GM19025 (cell line): ENCODE measurements around the gene SH3PXD2B.
"Not testable (repeated sequence)": the region's sequence is repeated elsewhere in the genome, so short reads cannot be mapped to it uniquely, and the experiment has no call there.

Experiments
- ATAC-seq: cut with Tn5 transposase; IDR thresholded peaks from one replicate; pipeline ENCODE4 v1.9.1; 2021; ENCODE audit warnings: mild to moderate bottlenecking, low read depth, moderate library complexity; ENCODE audit not compliant: unreplicated experiment

SH3PXD2B gene

GRCh38 chr5:172403817-172404216 is 50.5 kb downstream of the SH3PXD2B start:
- no peak for ATAC-seq

DNA sequence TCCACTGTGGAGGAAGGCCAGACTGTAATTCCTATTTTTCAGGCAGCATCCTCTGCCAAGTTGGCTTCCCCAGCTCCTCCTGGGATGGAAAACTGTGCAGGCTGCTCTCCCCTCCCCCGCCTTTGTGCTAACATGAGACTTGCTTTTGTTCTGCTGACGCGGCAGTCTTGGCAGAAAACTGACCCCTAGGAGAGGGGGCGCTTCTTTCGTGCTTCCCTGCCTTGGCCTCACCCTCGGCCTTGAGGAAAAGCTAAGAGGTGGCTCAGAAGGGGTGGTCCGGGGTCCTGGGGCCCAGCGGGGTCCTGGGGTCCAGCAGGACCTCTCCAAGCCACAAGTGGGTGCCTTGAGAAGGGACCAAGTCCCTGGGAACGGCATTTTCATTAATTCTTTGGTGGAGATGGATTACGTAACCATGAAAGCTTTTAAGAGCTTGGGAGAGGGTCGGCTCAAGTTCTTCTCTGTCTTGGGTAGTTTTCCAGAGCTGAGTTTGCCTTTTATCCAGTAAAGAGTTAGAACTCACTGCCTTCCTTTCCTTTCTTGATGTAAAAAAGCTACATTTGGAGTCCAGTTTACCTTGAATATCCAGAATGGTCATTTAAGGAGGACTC is 51.0 kb downstream of the SH3PXD2B start:
- no peak for ATAC-seq

GRCh38 chr5:172402531-172403188 is 51.7 kb downstream of the SH3PXD2B start:
- no peak for ATAC-seq

DNA sequence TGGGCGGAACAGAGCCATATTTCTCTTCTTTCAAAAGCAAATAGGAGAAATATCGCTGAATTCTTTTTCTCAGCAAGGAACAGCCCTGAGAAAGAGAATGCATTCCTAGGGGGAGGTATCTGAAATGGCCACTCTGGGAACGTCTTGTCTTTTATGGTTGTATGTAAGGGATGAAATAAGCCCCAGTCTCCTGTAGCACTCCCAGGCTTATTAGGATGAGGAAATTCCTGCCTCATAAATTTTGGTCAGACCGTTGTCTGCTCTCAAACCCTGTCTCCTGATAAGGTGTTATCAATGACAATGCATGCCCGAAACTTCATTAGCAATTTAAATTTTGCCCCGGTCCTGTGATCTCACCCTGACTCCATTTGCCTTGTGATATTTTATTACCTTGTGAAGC is 52.3 kb downstream of the SH3PXD2B start:
- not testable (repeated sequence) for ATAC-seq

GRCh38 chr5:172399826-172400225 is 54.5 kb downstream of the SH3PXD2B start:
- ATAC-seq: no peak

DNA sequence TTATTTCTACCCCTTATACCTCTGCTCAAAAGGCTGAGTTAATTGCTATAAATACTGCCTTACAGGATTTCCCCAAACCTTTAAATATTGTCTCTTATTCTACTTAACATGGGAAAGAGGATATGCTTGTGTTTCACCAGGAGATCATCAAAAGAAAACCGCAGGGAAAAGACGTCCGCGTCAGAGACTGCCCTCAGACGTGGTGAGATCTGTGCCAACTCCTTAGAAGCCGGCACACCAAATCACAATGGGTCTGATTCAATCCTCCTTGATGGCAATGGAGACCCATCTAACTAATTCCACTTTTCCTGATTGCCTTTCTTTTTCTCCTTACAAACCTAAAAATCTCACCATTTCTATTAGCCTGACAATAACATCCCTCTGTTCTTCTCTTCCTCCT is 55.0 kb downstream of the SH3PXD2B start:
- ATAC-seq: no peak

DNA sequence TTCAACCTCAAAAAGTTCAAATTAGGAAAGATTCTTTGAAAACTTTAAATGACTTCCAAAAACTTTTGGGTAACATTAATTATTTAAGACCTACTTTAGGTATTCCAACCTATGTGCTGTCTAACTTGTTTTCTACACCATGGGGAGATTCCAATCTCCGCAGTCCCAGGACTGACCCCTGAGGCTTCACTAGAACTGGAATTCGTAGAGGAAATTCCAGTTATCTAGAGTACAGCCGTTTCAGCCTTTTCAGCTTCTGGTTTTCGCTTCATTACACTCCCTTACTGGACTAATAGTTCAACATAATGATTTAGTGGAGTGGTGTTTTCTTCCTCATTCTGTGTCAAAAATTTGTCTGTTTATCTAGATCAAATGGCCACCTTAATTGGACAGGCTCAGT is 55.7 kb downstream of the SH3PXD2B start:
- ATAC-seq: not testable (repeated sequence)

GRCh38 chr5:172396994-172397393 is 57.3 kb downstream of the SH3PXD2B start:
- ATAC-seq: not testable (repeated sequence)

- ATAC-seq: no peak
Observed at GRCh38 chr5:172396220-172396619, 58.1 kb downstream of the SH3PXD2B start.

- ATAC-seq: no peak
Observed at GRCh38 chr5:172395483-172395882, 58.8 kb downstream of the SH3PXD2B start.

- ATAC-seq: no peak
Observed at GRCh38 chr5:172389578-172390112, 64.7 kb downstream of the SH3PXD2B start.

GRCh38 chr5:172388246-172388733 is 66.0 kb downstream of the SH3PXD2B start:
- ATAC-seq: no peak

DNA sequence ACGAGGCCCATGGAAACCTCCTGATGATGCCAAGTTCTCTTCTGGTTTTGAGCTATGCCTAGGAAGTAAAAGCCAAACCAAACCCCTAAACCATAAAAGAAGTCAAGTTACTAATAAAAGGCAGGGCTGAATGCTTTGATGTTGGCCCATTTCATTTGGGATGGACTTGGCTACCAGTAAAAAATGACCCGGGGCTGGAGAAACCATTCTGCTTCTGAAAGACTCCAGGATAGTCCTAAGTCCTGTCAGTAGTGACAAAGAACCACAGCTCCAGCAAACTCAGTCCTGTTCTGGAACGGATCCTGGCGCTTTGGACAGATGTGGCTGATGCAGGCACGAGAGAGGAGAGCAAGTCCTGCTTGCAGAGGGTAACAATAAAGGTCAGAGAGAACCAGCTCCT is 68.6 kb downstream of the SH3PXD2B start:
- no peak for ATAC-seq

DNA sequence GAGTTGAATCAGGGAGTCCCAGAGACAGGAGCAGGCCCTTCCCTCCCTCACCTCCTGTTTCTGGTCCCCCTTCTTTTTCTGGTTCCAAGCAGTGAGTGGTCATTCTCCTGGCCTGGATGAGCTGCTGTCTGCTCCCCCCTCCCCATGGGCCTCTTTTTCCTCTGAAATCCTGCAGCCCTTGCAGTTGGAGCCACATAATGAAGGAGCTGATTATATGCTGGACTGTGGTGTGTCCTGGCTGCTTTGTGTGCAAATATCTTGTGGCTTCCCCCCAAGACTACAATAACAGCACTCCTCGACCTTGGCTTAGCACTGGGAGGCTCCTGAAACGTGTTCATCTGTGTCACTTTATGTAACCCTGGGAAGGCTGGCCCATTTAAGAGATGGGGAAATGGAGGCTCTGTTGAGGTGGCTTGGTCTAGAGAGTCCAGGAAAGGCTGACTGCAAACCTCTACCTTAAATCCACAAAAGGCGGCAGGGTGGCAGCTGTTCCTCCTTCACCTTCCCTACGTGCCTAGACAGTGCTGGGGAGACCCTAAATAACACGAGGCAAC is 69.2 kb downstream of the SH3PXD2B start:
- ATAC-seq: no peak

GRCh38 chr5:172383191-172383802 is 71.0 kb downstream of the SH3PXD2B start:
- ATAC-seq: no peak

GRCh38 chr5:172380987-172381643 is 73.2 kb downstream of the SH3PXD2B start:
- no peak for ATAC-seq

GRCh38 chr5:172380301-172380986 is 73.9 kb downstream of the SH3PXD2B start:
- ATAC-seq: no peak

DNA sequence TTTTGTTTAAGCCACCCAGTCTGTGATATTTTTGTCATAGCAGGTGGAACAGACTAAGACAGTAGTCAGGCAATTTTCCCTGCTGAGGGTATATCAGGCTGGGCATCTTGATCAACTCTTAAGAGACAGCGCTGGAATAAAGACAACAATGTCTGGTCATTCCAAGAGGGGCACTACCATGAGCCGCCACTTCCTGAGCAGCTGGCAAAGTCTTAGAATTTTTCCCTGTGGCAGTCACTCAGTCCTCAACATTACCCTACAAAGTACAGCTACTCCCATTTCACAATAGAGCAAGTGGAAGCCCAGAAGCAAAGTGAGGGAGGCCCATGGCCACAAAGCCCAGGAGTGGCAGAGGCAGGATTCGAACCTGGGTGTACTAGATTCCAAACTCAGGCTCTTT is 74.8 kb downstream of the SH3PXD2B start:
- ATAC-seq: no peak

GRCh38 chr5:172377856-172378255 is 76.5 kb downstream of the SH3PXD2B start:
- no peak for ATAC-seq

- ATAC-seq: no peak
Observed at GRCh38 chr5:172377438-172377837, 76.9 kb downstream of the SH3PXD2B start.
